Pancreas (tissue), 10 donors: ENCODE data around the gene ACBD4. TPM values are rescaled to one million over a fixed set of nuclear protein-coding genes. Genes with fewer than 3 reads are reported as not detected.

Experiments used
- ATAC-seq, 4 donors: fragments of 200-7000 bp; cut with Tn5 transposase; one replicate each; pipeline versions ENCODE4 v1.8.0 to v1.9.1; 2020; ENCODE audit warnings: mild to moderate bottlenecking in 4 of 4, moderate library complexity in 4 of 4
- DNase-seq, 6 donors: peaks; one replicate each; pipeline ENCODE4 v3.0.0-alpha.2; 2020
- FAIRE-seq: peaks from 2 replicates; lab custom pipeline; 2012; peaks lifted over from hg19 to GRCh38; lab: Jason Lieb, UNC
- H3K27ac ChIP-seq, 4 donors: fragments of 200-600 bp; sonication (generic); 1 replicate in 3 of 4; 2 replicates in 1 of 4; pipeline versions ENCODE4 v1.5.0 to v1.8.0; 2020
- H3K27me3 ChIP-seq, 4 donors: fragments of 200-600 bp; one replicate each; pipeline ENCODE4 v1.8.0; 2021
- H3K36me3 ChIP-seq, 3 donors: fragments of 200-600 bp; sonication (generic) in 1 of 3; one replicate each; pipeline versions ENCODE4 v1.5.0 to v1.8.0; 2020 to 2021
- H3K4me1 ChIP-seq, 3 donors: fragments of 200-600 bp; one replicate each; pipeline ENCODE4 v1.8.0; 2021
- H3K4me3 ChIP-seq, 4 donors: fragments of 200-600 bp; sonication (generic) in 2 of 4; one replicate each; pipeline versions ENCODE4 v1.5.0 to v1.8.0; 2020 to 2021
- H3K9me3 ChIP-seq, 4 donors: fragments of 200-600 bp; one replicate each; pipeline ENCODE4 v1.8.0; 2021
- CTCF ChIP-seq, 4 donors: fragments of 200-600 bp; sonication (generic) in 3 of 4; IDR thresholded peaks; one replicate each; pipeline versions ENCODE4 v1.5.0 to v1.8.0; 2021; ENCODE audit warnings: antibody characterized with exemption in 4 of 4
- WGBS, 2 donors: extraction: QIAGEN DNeasy Blood & Tissue Kit; methylation state at CpG; one replicate each; pipeline ENCODE4 v1.1.7; 2013; 5-methylcytosine and 5-hydroxymethylcytosine counted together
- intact Hi-C, 3 donors: fragments of 100-400 bp; cut with DNase I; formaldehyde crosslinking; loops; one replicate each; pipeline versions ENCODE4 v1.11.1 to v1.14.2; 2022
- polyA plus RNA-seq, 2 donors: library from polyadenylated mRNA; stranded (reverse); fragments of 200-250 nt; gene quantifications; one replicate each; pipeline ENCODE4 v1.2.3, GENCODE V29; 2013
- total RNA-seq, 6 donors: library from RNA; stranded (reverse); fragmentation: NEBNext Ultra II Directional in 4 of 6; extraction: Animal tissue kit (Norgen Biotek cat#: 25700) in 4 of 6; gene quantifications; one replicate each; pipeline versions ENCODE4 v1.2.1 to v1.2.4, GENCODE V29; 2021 to 2023
- donor health status: healthy with polysubstance abuse.
- donor health status: DM: no; HTN: no; CAD: no; lungs with moderate emphysema.
- donor health status: DM: no; HTN: no; CAD: no.
- donor health status: control.
- donor health status: control.
- donor health status: Bipolar disorder and iron deficiency.
- donor health status: DM: yes; HTN: yes; CAD: no.
- donor health status: DM: no; HTN: no; CAD: no.
- donor health status: DM: no; HTN: no; CAD: no.
- donor health status: DM: yes; HTN: yes; CAD: no.

The ACBD4 gene
- total and polyA plus RNA-seq, 8 donors: 10.6 to 39.0 (median 13.8) TPM

- no peak for ATAC-seq
- TF ChIP-seq CTCF (IDR thresholded peaks at IDR 0.05): no peak
- peaks cover 26 to 44% (median 29%) of the 10 kb centered on the region in 3 donors for H3K4me1 ChIP-seq
- no peak overlapping the region for H3K4me3 ChIP-seq
- no peak for FAIRE-seq
- H3K36me3 ChIP-seq: no peaks in the 10 kb centered on the region
- H3K9me3 ChIP-seq: no peaks in the 10 kb centered on the region
- no peaks in the 10 kb centered on the region for H3K27me3 ChIP-seq
- DNase-seq: peak in 1 of 6 donors; percentile 5
- H3K27ac ChIP-seq: no peak overlapping the region
- WGBS, 2 donors: 94 to 97% methylated on average over 4 of the region's 4 CpGs
- intact Hi-C loops: no loop called here
These were observed 19.5 kb downstream of the ACBD4 start for GRCh38 chr17:45155029-45155428.

GRCh38 chr17:45155483-45155882 lies 20.0 kb downstream of the ACBD4 start:
- TF ChIP-seq CTCF (IDR thresholded peaks at IDR 0.05): no peak
- ATAC-seq: no peak
- no peak for FAIRE-seq
- Histone ChIP-seq H3K36me3 (no peaks in the 10 kb centered on the region), H3K4me1 (peaks cover 26 to 42% (median 29%) of the 10 kb centered on the region in 3 donors), H3K27me3 (no peaks in the 10 kb centered on the region), H3K27ac (no peak overlapping the region), H3K9me3 (no peaks in the 10 kb centered on the region), H3K4me3 (no peak overlapping the region)
- WGBS, 2 donors: 97 to 98% methylated on average over 2 of the region's 2 CpGs
- intact Hi-C loops: no loop called here
- DNase-seq: no peak

DNA sequence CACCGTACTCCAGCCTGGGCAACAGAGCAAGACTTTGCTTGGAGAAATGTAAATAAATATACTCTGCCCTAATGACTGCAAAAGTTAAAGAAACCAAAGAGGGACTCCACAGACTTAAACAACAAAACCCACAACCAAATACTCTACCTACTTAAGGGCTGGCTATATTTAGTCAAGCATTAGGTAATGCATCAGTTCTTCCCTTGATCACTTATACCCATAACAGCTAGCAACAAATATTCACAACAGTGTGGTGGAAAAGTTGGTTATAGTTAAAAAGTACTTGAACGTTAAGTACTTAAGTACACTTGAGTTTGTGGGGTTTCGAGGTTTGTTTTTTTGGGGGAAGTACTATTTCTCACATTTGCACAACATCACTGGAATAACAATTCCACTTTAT lies 20.8 kb downstream of the ACBD4 start:
- FAIRE-seq (no peak), ATAC-seq (no peak), DNase-seq (no peak)
- Histone ChIP-seq H3K36me3 (no peaks in the 10 kb centered on the region), H3K27me3 (no peaks in the 10 kb centered on the region), H3K9me3 (no peaks in the 10 kb centered on the region), H3K4me3 (no peak overlapping the region), H3K27ac (no peak overlapping the region), H3K4me1 (peaks cover 26 to 36% (median 29%) of the 10 kb centered on the region in 3 donors)
- no peak for TF ChIP-seq CTCF (IDR thresholded peaks at IDR 0.05)
- intact Hi-C loops: no loop called here
- WGBS, 2 donors: 92 to 97% methylated on average over 3 of the region's 3 CpGs

GRCh38 chr17:45160447-45161287 lies 25.2 kb downstream of the ACBD4 start:
- H3K4me1 ChIP-seq: peaks cover 15 to 33% (median 25%) of the 10 kb centered on the region in 3 donors
- FAIRE-seq: no peak
- peak; percentile 76 to 90 (median 80) for DNase-seq
- H3K9me3 ChIP-seq: no peaks in the 10 kb centered on the region
- peak overlapping the region; percentile 98 to 100 (median 99) for H3K27ac ChIP-seq
- H3K4me3 ChIP-seq: peak overlapping the region; percentile 63 to 97 (median 78)
- no peak for TF ChIP-seq CTCF (IDR thresholded peaks at IDR 0.05)
- WGBS, 2 donors: 0 to 1% methylated on average over 42 to 48 of the region's 48 CpGs
- H3K27me3 ChIP-seq: no peaks in the 10 kb centered on the region
- no peaks in the 10 kb centered on the region for H3K36me3 ChIP-seq
- intact Hi-C loops: no loop called here
- peak; percentile 46 to 75 (median 66) for ATAC-seq
